OCI-LY1 (cell line): Measurements from ENCODE around the gene LNX1.

Experiments
- CTCF ChIP-seq: fragments of 200-600 bp; sonication (generic), shearing (Covaris generic); IDR thresholded peaks from 2 replicates; pipeline ENCODE4 v1.5.1; 2017; ENCODE audit warnings: mild to moderate bottlenecking, antibody characterized with exemption, low read length, moderate library complexity, mixed read lengths
- EZH2 ChIP-seq: fragments of 200-600 bp; sonication (generic), shearing (Covaris generic); IDR thresholded peaks from 2 replicates; pipeline ENCODE4 v1.8.0; 2017; ENCODE audit warnings: borderline replicate concordance, mixed run types, mild to moderate bottlenecking, antibody characterized with exemption, low read length, moderate library complexity, mixed read lengths

- no peak for TF ChIP-seq CTCF
- TF ChIP-seq EZH2 = no peak
Measured at GRCh38 chr4:53465281-53465680, 126.0 kb downstream of the LNX1 start.
